ENCODE data around the gene PALD1.

PALD1 gene

DNA sequence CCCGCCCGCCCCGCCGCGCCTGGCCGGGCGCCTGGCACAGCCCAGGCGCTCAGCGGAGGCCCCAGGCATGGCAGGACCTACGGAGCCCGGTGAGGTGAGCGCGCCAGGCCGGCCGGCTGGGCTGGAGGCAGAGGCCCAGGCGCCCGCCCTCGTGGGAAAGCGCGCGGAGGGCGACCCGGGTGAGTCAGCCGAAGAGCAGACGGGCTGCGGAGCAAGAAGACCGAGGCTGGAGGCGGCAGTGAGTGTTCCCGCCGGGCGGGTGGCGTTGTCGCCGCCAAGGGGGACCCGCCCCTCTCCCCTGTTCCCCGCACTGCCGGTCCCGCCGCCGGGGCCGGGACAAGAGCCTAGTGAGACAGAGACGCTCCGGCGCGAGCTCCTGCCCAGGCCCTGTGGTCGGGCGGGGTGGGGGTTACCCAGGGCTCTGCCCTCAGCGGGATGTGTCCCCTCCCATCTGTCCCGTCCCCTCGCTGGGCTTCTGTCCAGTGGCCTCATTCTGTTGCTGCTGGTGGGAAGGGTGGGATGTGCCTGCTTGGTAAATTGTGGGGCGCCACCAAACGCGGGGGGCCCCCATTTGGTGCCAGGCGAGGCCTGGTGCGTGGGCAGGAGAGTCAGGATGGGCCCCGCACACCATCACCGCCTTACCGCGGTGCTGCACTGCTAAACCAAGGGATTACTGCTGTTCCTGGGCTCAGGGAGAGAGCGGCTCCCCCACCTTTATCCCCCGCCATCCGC, 20.1 kb upstream of the PALD1 start:
- DNase-seq = no peak

DNA sequence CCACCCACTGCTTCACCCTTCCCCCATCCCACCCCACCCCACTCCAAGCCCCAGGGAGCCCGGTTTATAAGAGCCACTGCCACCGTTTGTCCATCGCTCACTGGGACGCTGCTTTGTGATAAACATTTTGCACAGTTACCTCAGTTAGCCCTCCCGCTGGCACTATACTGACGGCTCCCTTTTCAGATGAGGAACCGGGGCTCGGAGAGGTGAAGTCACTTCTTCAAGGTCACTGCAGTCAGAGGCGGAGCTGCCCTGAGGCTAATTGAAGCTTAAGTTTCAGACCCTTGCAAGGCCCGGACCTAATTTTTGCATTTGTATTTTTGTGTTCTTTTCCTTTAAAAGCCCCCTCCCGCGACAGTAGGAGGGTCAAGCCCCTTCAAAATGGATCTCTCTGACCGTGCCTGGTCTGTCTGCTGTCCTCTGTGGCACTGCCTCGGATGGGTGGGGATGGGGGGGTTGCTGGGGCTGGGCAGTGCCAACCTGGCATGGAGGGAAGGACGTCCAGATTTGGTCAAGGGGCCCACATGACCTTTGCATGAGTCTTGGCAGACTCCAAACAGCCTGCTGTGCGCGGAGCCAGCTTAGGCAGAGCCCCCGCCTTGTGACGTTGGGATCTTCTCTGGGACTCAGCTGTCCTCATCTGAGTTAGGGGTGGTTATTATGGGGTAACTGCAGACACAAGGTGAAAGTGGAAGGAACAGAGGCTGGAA, 19.4 kb upstream of the PALD1 start:
- DNase-seq = no peak

DNA sequence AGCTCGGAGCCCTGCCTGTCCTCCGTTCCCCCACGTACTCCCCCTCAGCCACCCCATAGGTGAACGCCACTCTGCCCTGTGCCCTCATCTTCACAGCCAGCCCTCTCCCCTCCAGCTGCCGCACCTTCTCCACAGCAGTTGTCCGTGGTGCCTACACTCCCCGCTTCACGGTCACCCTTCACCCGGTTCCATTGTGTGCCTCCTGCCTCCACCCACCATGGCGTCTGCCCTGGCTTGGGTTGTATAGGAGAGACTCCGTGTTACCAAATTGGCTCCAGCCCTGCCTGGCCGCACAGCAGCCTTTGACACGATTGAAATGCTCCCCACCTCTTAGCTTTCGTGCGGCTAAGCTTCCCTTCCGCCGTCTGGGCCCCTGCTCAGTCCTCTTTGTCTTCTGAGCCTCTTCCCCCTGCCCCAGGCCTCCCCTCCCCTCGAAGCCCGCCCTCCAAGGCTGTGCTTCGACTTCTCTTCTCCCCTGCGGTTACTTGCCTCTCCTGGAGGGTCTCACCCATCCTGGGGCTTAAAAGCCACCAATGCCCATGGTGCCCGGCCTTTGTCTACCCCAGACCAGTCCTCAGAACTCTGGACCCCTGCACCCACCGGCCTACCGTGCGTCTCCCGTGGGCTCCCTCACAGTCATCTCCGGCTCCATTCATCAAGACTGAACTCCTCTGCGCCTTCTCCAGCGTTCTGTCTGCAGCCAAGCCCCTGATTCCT, 18.6 kb upstream of the PALD1 start:
- no peak for DNase-seq

GRCh38 chr10:70461397-70462348, 16.9 kb upstream of the PALD1 start:
- DNase-seq = peak; percentile 55

GRCh38 chr10:70462349-70462984, 16.1 kb upstream of the PALD1 start:
- no peak for DNase-seq

- DNase-seq = no peak
Measured at GRCh38 chr10:70465278-70465677, 13.3 kb upstream of the PALD1 start.

DNA sequence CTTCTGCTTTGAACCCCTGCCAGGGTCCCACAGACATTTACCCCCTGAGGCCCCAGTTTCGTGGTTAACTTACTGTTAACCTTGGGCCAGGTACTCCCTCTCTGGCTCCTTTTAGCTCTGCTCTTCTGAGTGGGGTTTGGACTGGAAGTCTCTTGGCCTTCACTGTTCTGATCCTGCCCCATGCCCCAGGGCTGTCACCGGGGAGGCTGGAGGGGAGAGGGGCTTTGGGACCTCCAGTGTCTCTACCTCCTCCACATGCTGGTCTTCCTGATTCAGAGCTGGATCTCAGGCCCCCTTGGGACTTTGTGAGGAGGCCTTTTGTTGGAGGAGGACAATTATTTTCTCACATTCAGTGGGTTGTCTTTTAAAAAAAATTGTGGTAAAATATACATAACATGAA, 12.7 kb upstream of the PALD1 start:
- DNase-seq = no peak

DNA sequence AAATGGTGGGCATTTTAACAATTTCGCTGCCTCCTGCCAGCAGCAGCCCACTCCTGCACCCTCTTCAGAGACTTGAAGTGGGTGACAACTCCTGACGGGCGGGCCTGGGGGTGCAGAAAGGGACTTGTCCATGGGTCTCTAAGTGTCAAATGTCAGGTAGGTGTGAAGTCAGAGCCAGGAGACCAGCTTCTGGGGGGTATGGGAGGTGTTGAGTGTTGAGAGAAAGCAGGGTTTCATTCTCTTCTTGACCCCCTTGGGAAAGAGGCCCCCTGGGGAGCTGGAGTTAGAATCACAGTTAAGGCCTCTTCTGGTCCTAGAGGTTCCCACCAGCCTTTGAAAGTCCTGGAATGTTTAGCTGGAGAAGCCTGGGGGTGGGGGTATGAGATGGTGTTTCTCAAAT, 11.6 kb upstream of the PALD1 start:
- no peak for DNase-seq

DNA sequence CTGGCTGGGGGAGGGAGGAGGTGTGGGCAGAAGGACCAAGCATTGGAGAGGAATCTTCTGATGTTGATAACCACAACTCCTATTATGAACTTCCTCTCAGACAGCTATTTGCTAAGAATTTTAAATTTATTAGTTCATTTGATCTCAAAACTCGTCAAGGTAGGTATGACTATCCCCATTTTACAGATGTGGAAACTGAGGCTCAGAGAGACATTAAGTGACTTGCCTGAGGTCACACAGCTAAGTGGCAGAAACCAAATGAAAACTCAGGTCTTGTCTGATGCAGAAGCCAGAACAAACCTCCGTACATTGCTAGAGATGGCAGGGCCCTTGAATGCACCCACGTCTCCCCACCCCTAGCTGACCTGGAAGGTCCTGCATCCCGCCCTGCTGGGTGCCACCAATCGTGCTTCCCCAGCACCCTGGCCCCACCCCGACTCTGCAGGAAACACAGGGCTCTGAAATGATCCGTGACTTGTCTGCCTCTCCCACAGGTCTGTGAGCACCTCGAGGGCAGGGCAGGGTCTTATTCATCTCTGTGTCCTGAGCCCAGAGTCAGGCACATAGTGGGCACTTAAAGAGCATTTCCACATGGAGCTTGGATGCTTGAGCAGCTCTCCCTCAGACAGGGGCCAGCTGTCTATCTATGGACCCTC, 5.6 kb upstream of the PALD1 start:
- no peak for DNase-seq

DNA sequence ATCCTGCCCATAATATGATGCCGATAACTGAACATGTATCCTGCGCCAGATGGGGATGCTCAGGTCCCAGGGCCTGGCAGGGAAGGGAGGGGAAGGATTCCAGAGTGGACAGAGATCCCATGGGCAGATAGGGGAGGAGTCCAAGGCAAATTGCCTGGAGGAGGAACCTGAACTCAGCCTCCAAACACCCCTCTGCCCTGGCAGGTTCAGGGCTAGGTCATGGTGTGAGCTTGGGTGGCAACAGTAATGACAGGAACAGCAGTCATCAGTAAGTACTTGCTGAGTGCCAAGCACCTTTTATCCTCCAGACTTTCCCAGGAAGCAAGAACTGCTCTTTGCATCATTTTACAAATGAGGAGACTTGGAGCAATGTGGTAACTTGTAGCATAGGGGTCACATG, 3.8 kb upstream of the PALD1 start:
- DNase-seq = no peak

DNA sequence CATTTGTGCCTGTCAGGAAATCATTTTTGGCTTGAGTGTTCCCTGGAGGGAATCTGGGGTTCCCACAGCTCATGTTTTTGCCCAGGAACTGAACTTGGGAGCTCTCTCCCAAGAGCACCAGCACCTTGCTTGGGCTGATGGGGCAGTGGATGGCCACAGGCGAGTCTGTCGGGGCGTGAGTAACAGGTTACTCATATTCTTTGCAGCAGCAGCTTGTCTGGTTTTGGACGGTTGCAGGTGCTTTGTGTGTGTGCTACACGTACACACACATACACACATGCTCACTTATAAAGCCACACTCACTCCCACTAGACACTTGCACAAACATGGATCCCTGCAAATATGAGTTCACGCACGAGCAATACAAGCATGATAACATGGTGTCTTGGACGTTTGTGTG, 2.9 kb upstream of the PALD1 start:
- no peak for DNase-seq

GRCh38 chr10:70476249-70477035, 2.1 kb upstream of the PALD1 start:
- DNase-seq = no peak

- peak; percentile 81 for DNase-seq
Measured at GRCh38 chr10:70477661-70478162, 855 bp upstream of the PALD1 start.

DNA sequence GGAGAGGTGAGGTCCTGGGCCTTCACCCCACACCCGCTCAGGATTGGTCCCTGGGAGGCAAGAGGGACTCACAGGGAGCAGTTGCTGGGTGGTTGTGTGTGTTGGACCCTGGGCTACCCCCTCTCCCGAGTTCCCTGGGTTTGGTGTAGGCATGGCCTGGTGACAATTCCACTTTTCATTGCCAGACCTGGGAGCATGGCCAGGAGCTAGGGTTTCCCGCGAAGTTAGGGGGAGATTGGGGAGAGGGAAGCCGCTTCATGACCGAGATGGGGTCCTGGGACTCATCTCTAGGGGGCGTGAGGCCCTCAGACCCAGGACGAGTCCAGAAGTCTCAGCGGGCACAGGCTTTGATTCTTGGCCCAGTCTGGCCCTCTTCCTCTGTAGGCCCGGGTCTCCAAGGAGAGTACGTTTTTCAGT, 606 bp downstream of the PALD1 start:
- no peak for DNase-seq

- no peak for DNase-seq
Measured at GRCh38 chr10:70479626-70480238, 1.2 kb downstream of the PALD1 start.

DNA sequence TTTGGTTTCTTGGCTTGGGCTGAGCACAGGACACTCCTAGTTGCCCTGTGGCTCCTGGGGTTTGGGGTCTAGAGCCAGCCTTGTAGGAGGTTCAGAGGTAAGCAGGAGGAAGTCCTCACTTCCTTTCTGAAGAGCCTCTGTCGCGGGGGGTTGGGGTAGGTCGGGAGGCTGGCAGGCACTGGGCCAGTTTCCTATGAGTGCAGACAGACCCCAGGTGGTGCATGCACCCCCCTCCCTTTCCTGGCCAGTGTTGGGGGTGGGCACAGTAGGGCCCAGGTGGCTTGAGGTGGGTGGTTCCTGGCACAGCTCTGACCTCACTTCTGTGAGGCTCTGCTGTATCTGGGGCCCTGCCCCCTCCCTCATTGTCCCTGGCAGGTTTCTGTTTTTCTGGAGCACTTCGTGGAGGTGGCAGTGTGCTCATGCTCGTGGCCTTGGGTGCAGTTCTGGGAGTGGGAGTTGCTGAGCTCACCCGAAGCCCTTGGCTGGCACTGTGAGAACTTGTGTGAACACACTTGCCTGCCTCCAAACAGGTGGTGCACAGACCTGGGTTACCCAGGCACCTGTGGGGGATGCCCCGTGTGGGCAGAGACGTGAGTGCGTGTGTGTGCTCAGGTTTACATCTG, 1.8 kb downstream of the PALD1 start:
- DNase-seq = peak; percentile 20

DNA sequence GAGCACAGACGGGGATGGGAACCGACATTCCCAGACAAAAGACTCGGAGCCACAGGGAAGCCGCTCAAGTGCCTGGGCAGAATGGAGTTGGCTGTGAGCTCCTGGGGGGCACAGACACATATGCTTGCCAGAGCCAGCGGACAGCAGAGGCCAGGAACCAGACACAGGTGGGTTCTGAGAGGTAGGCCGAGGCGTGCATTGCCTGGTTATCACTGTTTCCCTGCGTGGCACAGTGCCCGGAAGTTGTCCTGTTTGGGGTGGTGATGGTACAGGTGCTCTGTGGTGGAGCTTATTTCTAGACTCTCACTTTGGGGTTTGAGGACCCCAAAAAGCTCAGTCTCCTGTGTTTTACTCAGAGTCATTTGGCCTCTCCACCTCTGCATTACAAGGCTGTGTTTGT, 2.5 kb downstream of the PALD1 start:
- DNase-seq = no peak

- DNase-seq = no peak
Measured at GRCh38 chr10:70481831-70482530, 3.4 kb downstream of the PALD1 start.

All from CD4-positive, alpha-beta T cell treated with Interleukin-10 for 1 hour (primary cell).